DND-41 (cell line): Measurements from ENCODE around the gene PTPRD.

Experiments used
- ATAC-seq: fragments of 200-7000 bp; cut with Tn5 transposase; 3 replicates; pipeline ENCODE4 v1.9.1; 2021; ENCODE audit warnings: low read depth; ENCODE audit not compliant: insufficient read depth
- DNase-seq: peaks from one replicate; pipeline ENCODE4 v3.0.0-alpha.2; 2020
- H2AFZ ChIP-seq: 2 replicates; pipeline ENCODE4 v1.6.0; 2012; ENCODE audit warnings: low read depth, low read length
- H3K27ac ChIP-seq: 2 replicates; pipeline ENCODE4 v1.5.1; 2012; ENCODE audit warnings: low read length, inconsistent platforms
- H3K27me3 ChIP-seq: fragments of 200-600 bp; sonication (generic); 2 replicates; pipeline ENCODE4 v1.6.0; 2012; ENCODE audit warnings: low read length, mild to moderate bottlenecking, inconsistent platforms; ENCODE audit not compliant: insufficient read depth, poor library complexity
- H3K36me3 ChIP-seq: 2 replicates; pipeline ENCODE4 v1.5.1; 2012; ENCODE audit warnings: low read length, inconsistent platforms; ENCODE audit not compliant: insufficient read depth
- H3K4me1 ChIP-seq: 2 replicates; pipeline ENCODE4 v1.5.1; 2012; ENCODE audit warnings: mild to moderate bottlenecking, low read length; ENCODE audit not compliant: insufficient read depth
- H3K4me2 ChIP-seq: 2 replicates; pipeline ENCODE4 v1.6.0; 2012; ENCODE audit warnings: mild to moderate bottlenecking, moderate library complexity, low read length, inconsistent platforms; ENCODE audit not compliant: insufficient read depth
- H3K4me3 ChIP-seq, 2 experiments: fragments of 200-600 bp in 1 of 2; shearing (Covaris generic) in 1 of 2; 2 replicates each; pipeline ENCODE4 v1.5.1; 2012 to 2016; ENCODE audit warnings: inconsistent platforms in 2 of 2, low read length in 2 of 2, mild to moderate bottlenecking in 2 of 2, low read depth in 1 of 2, moderate library complexity in 1 of 2
- H3K79me2 ChIP-seq: 2 replicates; pipeline ENCODE4 v1.6.0; 2012; ENCODE audit warnings: low read length, inconsistent platforms; ENCODE audit not compliant: insufficient read depth
- H3K9ac ChIP-seq: 2 replicates; pipeline ENCODE4 v1.6.0; 2012; ENCODE audit warnings: low read depth, mild to moderate bottlenecking, inconsistent platforms, low read length, moderate library complexity
- H3K9me3 ChIP-seq: 2 replicates; pipeline ENCODE4 v1.5.1; 2012; ENCODE audit warnings: low read length, moderate library complexity, mild to moderate bottlenecking, inconsistent platforms; ENCODE audit not compliant: insufficient read depth, severe bottlenecking
- H4K20me1 ChIP-seq: 2 replicates; pipeline ENCODE4 v1.6.0; 2012; ENCODE audit warnings: low read length; ENCODE audit not compliant: insufficient read depth
- CTCF ChIP-seq: IDR thresholded peaks from 2 replicates; pipeline ENCODE4 v1.5.1; 2012; ENCODE audit warnings: borderline replicate concordance, low read length, moderate library complexity, mild to moderate bottlenecking; ENCODE audit not compliant: poor library complexity, severe bottlenecking; ENCODE audit errors: extremely low read depth
- EZH2 ChIP-seq: IDR thresholded peaks from 3 replicates; pipeline ENCODE4 v1.6.1; 2012; ENCODE audit warnings: borderline replicate concordance, low read depth, mild to moderate bottlenecking, moderate library complexity, low read length, inconsistent platforms; ENCODE audit not compliant: severe bottlenecking

PTPRD gene

GRCh38 chr9:8659108-8659507 lies 1953.7 kb downstream of the PTPRD start:
- DNase-seq (no peak), ATAC-seq (no peak)
- H2AFZ ChIP-seq: no peak overlapping the region
- H3K27ac ChIP-seq: no peak overlapping the region
- no peak overlapping the region for H3K9ac ChIP-seq
- H3K79me2 ChIP-seq: no peaks in the 10 kb centered on the region
- H4K20me1 ChIP-seq: no peaks in the 10 kb centered on the region
- no peaks in the 10 kb centered on the region for H3K27me3 ChIP-seq
- no peaks in the 10 kb centered on the region for H3K9me3 ChIP-seq
- H3K36me3 ChIP-seq: no peaks in the 10 kb centered on the region; the same call in 1 of the 2 replicates
- 0 out of 2 replicates have a peak, but pooled peaks cover 6% of the 10 kb centered on the region for H3K4me1 ChIP-seq
- no peak overlapping the region for H3K4me3 ChIP-seq
- no peak overlapping the region for H3K4me2 ChIP-seq
- TF ChIP-seq CTCF (no peak), EZH2 (no peak)

- no peaks in the 10 kb centered on the region for H3K4me1 ChIP-seq
- H2AFZ ChIP-seq: no peak overlapping the region
- no peaks in the 10 kb centered on the region; the same call in 1 of the 2 replicates for H3K36me3 ChIP-seq
- ATAC-seq: no peak
- no peaks in the 10 kb centered on the region for H3K27me3 ChIP-seq
- DNase-seq: no peak
- H3K9ac ChIP-seq: no peak overlapping the region
- no peak for TF ChIP-seq CTCF
- no peak for TF ChIP-seq EZH2
- H4K20me1 ChIP-seq: no peaks in the 10 kb centered on the region
- no peak overlapping the region for H3K27ac ChIP-seq
- H3K4me2 ChIP-seq: no peak overlapping the region
- no peaks in the 10 kb centered on the region for H3K79me2 ChIP-seq
- H3K4me3 ChIP-seq: no peak overlapping the region
- H3K9me3 ChIP-seq: no peaks in the 10 kb centered on the region
These were observed 1957.7 kb downstream of the PTPRD start for GRCh38 chr9:8655071-8655470.

- H3K4me2 ChIP-seq: no peak overlapping the region
- no peaks in the 10 kb centered on the region; the same call in 1 of the 2 replicates for H3K36me3 ChIP-seq
- ATAC-seq: no peak
- H3K4me1 ChIP-seq: no peaks in the 10 kb centered on the region
- H3K4me3 ChIP-seq: no peak overlapping the region
- H2AFZ ChIP-seq: no peak overlapping the region
- no peaks in the 10 kb centered on the region for H3K27me3 ChIP-seq
- DNase-seq: no peak
- no peaks in the 10 kb centered on the region for H3K79me2 ChIP-seq
- no peaks in the 10 kb centered on the region for H4K20me1 ChIP-seq
- H3K27ac ChIP-seq: no peak overlapping the region
- TF ChIP-seq EZH2 (no peak), CTCF (no peak)
- H3K9ac ChIP-seq: no peak overlapping the region
- H3K9me3 ChIP-seq: no peaks in the 10 kb centered on the region
These were observed 1958.9 kb downstream of the PTPRD start for GRCh38 chr9:8653855-8654254.

- H3K79me2 ChIP-seq: no peaks in the 10 kb centered on the region
- H3K27me3 ChIP-seq: no peaks in the 10 kb centered on the region
- no peak for TF ChIP-seq EZH2
- TF ChIP-seq CTCF: no peak
- H3K27ac ChIP-seq: no peak overlapping the region
- H2AFZ ChIP-seq: no peak overlapping the region
- DNase-seq (no peak), ATAC-seq (no peak)
- no peaks in the 10 kb centered on the region for H3K9me3 ChIP-seq
- no peaks in the 10 kb centered on the region; the same call in 1 of the 2 replicates for H3K36me3 ChIP-seq
- H4K20me1 ChIP-seq: no peaks in the 10 kb centered on the region
- H3K4me1 ChIP-seq: no peaks in the 10 kb centered on the region
- no peak overlapping the region for H3K4me2 ChIP-seq
- H3K4me3 ChIP-seq: no peak overlapping the region
- H3K9ac ChIP-seq: no peak overlapping the region
These were observed 1959.7 kb downstream of the PTPRD start for GRCh38 chr9:8653111-8653510.
